Measurements from ENCODE around the gene CHRNA7.
"Not testable (repeated sequence)": the region's sequence is repeated elsewhere in the genome, so short reads cannot be mapped to it uniquely, and the experiment has no call there.

The CHRNA7 gene

GRCh38 chr15:32145512-32145911 lies 115.2 kb downstream of the CHRNA7 start:
- H3K9me3 Mint-ChIP-seq; H3K4me3 Mint-ChIP-seq; H3K27ac Mint-ChIP-seq; H3K4me1 Mint-ChIP-seq (ENCODE audit: low read depth in 2 of 2); DNase-seq; H3K36me3 Mint-ChIP-seq (ENCODE audit: insufficient read depth); ATAC-seq (replicated peaks): not testable (repeated sequence)
- peaks cover 36 to 41% of the 10 kb centered on the region in 2 donors for H3K27me3 Mint-ChIP-seq

DNA sequence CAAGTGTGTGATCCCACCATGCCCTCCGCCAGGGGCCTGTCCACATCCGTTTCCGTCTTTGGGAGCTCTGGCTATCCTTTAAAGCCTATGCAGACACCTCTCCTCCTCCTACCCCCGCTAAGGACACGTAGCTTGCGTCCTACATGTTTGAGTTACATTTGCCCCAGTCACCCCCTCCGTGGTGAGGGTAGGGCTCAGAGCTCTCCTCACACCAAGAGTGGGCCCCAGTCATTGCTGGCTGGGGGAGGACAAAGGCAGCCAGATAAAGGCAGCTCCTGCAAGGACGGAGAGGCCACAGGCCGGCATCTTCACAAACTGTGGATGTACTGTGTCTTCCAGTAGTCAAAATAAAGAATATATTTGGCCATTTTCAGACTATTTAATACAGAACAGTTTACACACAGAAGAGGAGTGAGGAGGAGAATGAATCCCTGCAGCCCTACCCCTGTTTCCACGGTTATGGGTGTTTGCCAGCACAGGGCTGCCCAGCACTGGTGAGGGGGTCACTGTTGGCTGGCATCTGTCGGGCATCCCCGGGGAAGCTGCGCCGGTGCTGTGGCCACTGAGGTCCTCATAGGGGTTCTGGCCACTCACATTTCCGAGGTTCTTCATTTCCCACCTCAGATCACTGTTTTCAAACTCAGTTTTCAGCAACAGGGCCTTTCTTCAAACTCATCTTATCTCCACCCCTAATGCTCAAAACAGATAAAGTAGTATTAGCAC lies 118.7 kb downstream of the CHRNA7 start:
- Mint-ChIP-seq H3K27me3 (peaks cover 33 to 48% of the 10 kb centered on the region in 2 donors), H3K4me3 (no peak overlapping the region), H3K4me1 (ENCODE audit: low read depth in 2 of 2) (peaks cover 0 to 1% of the 10 kb centered on the region in 2 donors), H3K9me3 (no peaks in the 10 kb centered on the region), H3K36me3 (ENCODE audit: insufficient read depth) (no peaks in the 10 kb centered on the region), H3K27ac (no peak overlapping the region)
- ATAC-seq (replicated peaks) (no peak), DNase-seq (no peak)

DNA sequence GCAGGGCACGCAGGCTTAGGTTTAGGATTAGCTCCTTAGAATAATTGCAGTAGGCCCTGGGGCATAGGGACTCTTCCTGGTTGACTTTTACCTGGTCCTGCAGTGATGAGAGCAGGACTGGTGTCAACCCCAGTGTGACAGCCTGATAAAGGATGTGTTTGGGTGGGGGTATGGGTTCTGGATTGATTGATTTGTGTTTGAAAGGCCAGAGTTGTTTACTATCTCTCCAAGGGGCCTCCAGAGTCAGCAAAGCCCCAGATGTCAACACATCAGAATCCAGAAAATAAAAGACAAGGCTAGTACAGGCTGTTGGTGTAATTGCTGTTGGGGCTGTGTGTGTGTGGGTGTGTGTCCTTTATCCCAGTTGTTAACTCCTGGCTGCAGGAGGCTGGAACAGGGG lies 122.3 kb downstream of the CHRNA7 start:
- ATAC-seq (replicated peaks), result no peak
- Mint-ChIP-seq H3K4me3 (no peak overlapping the region), H3K36me3 (ENCODE audit: insufficient read depth) (no peaks in the 10 kb centered on the region), H3K27me3 (peaks cover 24 to 42% of the 10 kb centered on the region in 2 donors), H3K4me1 (ENCODE audit: low read depth in 2 of 2) (peaks cover 0 to 1% of the 10 kb centered on the region in 2 donors), H3K9me3 (no peaks in the 10 kb centered on the region), H3K27ac (no peak overlapping the region)
- DNase-seq, result no peak

DNA sequence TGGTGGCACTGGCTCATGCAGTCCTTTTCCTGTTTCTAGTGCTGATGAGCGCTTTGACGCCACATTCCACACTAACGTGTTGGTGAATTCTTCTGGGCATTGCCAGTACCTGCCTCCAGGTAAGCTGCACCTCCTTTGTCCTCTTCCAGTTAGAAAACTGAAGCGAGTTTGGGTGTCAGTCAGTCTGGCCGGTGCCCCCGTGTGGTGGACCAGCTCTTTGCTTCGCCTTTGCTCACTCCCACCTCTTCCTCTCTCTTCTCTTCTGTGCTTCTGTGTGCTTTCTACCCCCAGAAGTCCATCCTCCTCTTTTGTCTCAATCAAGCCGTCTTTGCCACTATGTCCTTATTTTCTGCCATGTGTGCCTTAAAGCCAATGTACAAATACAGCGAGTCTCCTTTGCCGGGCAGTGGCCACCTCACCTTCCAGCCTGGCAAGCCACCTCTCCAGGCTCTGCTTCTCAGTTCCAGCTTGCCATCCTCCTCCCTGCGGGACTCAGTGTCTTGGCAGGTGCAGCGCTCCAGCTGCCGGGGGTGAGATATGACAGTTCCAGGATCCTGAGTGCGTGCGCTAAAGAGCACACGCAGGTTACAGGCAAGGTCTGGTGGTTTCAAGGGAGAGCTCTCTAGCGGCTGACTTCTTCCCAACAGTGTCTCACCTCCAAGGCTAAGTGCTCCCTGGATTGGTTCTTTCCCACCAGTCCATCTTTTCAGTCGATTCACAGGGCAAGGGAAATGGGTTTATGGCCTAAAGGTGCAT lies 123.7 kb downstream of the CHRNA7 start:
- H3K4me3 Mint-ChIP-seq; H3K36me3 Mint-ChIP-seq (ENCODE audit: insufficient read depth); H3K4me1 Mint-ChIP-seq (ENCODE audit: low read depth in 2 of 2); H3K27ac Mint-ChIP-seq; ATAC-seq (replicated peaks); H3K9me3 Mint-ChIP-seq; DNase-seq: not testable (repeated sequence)
- H3K27me3 Mint-ChIP-seq, result peaks cover 15 to 28% of the 10 kb centered on the region in 2 donors

GRCh38 chr15:32162143-32162542 lies 131.8 kb downstream of the CHRNA7 start:
- H3K4me1 Mint-ChIP-seq (ENCODE audit: low read depth in 2 of 2); H3K36me3 Mint-ChIP-seq (ENCODE audit: insufficient read depth); H3K27ac Mint-ChIP-seq; H3K9me3 Mint-ChIP-seq; H3K27me3 Mint-ChIP-seq; DNase-seq; ATAC-seq (replicated peaks); H3K4me3 Mint-ChIP-seq: not testable (repeated sequence)

DNA sequence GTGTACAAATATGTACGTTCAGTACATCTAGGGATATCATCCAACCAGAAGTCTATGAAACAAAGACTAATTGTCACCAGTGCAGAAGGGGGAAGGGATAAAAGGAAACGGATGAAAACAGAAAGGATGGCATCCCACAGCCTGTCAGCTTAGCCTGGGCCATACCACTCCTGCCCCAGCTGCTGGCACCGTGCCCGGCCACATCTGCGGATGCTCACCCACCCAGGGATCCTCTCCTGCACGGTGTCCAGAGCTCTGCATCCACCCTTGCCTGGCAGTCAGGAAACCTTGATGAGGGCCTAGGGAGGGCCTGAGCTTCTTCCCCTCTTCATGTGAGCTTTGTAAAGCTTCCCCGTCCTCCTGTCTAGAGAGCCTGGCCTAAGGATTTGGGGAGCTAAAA lies 133.8 kb downstream of the CHRNA7 start:
- not testable (repeated sequence) for H3K9me3 Mint-ChIP-seq; H3K27ac Mint-ChIP-seq; H3K4me3 Mint-ChIP-seq; H3K4me1 Mint-ChIP-seq (ENCODE audit: low read depth in 2 of 2); ATAC-seq (replicated peaks); H3K27me3 Mint-ChIP-seq; H3K36me3 Mint-ChIP-seq (ENCODE audit: insufficient read depth); DNase-seq

DNA sequence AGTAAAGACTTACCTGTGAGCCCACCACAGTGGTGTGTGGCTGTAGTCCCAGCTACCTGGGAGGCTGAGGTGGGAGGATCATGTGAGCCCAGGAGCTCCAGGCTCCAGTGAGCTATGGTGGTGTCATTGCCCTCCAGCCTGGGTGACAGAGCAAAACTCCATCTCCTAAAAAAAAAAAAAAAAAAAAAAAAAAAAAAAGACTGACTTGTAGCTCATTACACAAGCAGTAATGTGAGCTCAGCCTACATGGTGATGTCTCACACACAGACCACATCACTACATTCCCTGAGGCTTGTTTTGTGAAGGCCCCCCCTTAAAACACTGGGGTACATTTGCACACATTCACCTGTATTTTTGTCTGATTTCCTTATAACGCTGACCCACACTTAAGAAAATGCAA lies 134.4 kb downstream of the CHRNA7 start:
- H3K4me1 Mint-ChIP-seq (ENCODE audit: low read depth in 2 of 2); H3K4me3 Mint-ChIP-seq; DNase-seq; H3K9me3 Mint-ChIP-seq; H3K27ac Mint-ChIP-seq; H3K27me3 Mint-ChIP-seq; ATAC-seq (replicated peaks); H3K36me3 Mint-ChIP-seq (ENCODE audit: insufficient read depth): not testable (repeated sequence)

- not testable (repeated sequence) for H3K36me3 Mint-ChIP-seq (ENCODE audit: insufficient read depth); H3K9me3 Mint-ChIP-seq; ATAC-seq (replicated peaks); DNase-seq; H3K4me1 Mint-ChIP-seq (ENCODE audit: low read depth in 2 of 2); H3K4me3 Mint-ChIP-seq; H3K27me3 Mint-ChIP-seq; H3K27ac Mint-ChIP-seq
Observed at GRCh38 chr15:32165775-32166174, 135.5 kb downstream of the CHRNA7 start.

GRCh38 chr15:32166270-32166669 lies 136.0 kb downstream of the CHRNA7 start:
- not testable (repeated sequence) for ATAC-seq (replicated peaks)

DNA sequence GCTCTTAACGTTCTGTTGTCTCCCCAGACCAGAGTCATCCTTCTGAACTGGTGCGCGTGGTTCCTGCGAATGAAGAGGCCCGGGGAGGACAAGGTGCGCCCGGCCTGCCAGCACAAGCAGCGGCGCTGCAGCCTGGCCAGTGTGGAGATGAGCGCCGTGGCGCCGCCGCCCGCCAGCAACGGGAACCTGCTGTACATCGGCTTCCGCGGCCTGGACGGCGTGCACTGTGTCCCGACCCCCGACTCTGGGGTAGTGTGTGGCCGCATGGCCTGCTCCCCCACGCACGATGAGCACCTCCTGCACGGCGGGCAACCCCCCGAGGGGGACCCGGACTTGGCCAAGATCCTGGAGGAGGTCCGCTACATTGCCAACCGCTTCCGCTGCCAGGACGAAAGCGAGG lies 137.6 kb downstream of the CHRNA7 start:
- not testable (repeated sequence) for H3K4me1 Mint-ChIP-seq (ENCODE audit: low read depth in 2 of 2); H3K27me3 Mint-ChIP-seq; DNase-seq; H3K36me3 Mint-ChIP-seq (ENCODE audit: insufficient read depth); H3K9me3 Mint-ChIP-seq; H3K27ac Mint-ChIP-seq; H3K4me3 Mint-ChIP-seq; ATAC-seq (replicated peaks)

More at GRCh38 chr15:32166270-32166669, 136.0 kb downstream of the CHRNA7 start:
- H3K9me3 Mint-ChIP-seq; H3K4me3 Mint-ChIP-seq; H3K27me3 Mint-ChIP-seq; H3K27ac Mint-ChIP-seq; H3K4me1 Mint-ChIP-seq (ENCODE audit: low read depth in 2 of 2); H3K36me3 Mint-ChIP-seq (ENCODE audit: insufficient read depth); DNase-seq: not testable (repeated sequence)

DNA sequence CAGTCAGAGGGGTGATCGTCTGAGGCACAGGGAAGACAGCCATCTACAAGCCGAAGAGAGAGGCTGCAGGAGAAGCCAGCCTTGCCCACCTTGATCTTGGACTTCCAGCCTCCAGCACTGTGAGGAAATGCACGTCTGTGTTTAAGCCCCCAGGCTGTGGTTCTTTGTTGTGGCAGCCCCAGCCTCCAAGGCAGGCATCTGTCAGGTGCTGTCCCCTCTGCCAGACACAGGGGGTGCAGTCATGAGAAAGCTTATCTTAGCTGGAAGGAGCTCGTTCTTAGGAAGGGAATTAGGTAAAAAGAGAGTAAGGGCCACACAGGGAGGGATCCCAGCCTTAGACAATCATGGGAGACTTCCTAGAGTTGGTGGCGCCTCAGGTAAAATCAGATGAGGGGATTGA lies 150.3 kb downstream of the CHRNA7 start:
- H3K4me3 Mint-ChIP-seq; ATAC-seq (replicated peaks); H3K9me3 Mint-ChIP-seq; DNase-seq; H3K36me3 Mint-ChIP-seq (ENCODE audit: insufficient read depth); H3K4me1 Mint-ChIP-seq (ENCODE audit: low read depth in 2 of 2); H3K27me3 Mint-ChIP-seq; H3K27ac Mint-ChIP-seq: not testable (repeated sequence)

GRCh38 chr15:32193780-32194179 lies 163.5 kb downstream of the CHRNA7 start:
- not testable (repeated sequence) for H3K4me3 Mint-ChIP-seq; H3K4me1 Mint-ChIP-seq (ENCODE audit: low read depth in 2 of 2); H3K27ac Mint-ChIP-seq; H3K9me3 Mint-ChIP-seq; ATAC-seq (replicated peaks); H3K27me3 Mint-ChIP-seq; H3K36me3 Mint-ChIP-seq (ENCODE audit: insufficient read depth); DNase-seq

DNA sequence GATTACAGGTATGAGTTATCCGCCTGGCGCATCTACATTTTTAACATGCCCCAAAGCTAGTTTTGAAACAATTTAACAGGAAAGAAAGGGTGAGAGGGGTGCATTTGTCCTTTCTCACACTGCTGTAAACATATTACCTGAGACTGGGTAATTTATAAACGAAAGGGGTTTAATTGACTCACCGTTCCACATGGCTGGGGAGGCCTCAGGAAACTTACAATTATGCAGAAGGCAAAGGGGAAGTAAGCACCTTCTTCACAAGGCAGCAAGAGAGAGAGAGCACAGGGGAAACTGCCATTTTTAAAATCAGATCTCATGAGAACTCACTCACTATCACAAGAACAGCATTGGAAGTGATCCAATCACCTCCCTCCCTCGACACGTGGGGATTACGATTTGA lies 165.9 kb downstream of the CHRNA7 start:
- not testable (repeated sequence) for H3K9me3 Mint-ChIP-seq; H3K27me3 Mint-ChIP-seq; H3K4me3 Mint-ChIP-seq; H3K27ac Mint-ChIP-seq; H3K36me3 Mint-ChIP-seq (ENCODE audit: insufficient read depth); ATAC-seq (replicated peaks); DNase-seq; H3K4me1 Mint-ChIP-seq (ENCODE audit: low read depth in 2 of 2)

DNA sequence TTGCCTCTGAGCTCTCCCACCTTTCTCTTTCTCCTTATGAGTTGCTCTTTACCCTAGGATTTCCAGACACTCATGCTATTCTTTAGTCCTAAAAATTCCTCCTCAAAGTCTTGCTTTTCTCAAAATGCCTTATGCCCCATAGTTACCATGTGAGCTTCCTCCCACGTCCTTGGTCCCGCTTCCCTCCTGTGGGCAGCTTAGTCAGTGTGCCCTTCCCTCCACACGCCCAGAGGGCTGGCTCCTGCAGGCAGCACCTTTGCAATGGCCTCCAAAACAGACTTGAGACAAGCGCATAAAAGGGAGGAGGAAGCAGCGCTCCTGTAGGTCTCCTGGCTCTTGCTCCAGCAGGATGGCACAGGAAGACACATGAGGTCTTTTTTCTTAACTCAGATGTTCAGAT lies 168.6 kb downstream of the CHRNA7 start:
- not testable (repeated sequence) for DNase-seq; H3K4me1 Mint-ChIP-seq (ENCODE audit: low read depth in 2 of 2); H3K9me3 Mint-ChIP-seq; H3K4me3 Mint-ChIP-seq; H3K27ac Mint-ChIP-seq; ATAC-seq (replicated peaks); H3K36me3 Mint-ChIP-seq (ENCODE audit: insufficient read depth); H3K27me3 Mint-ChIP-seq
